BE2C (cell line): ENCODE measurements around the gene EOLA2.
"Not testable (repeated sequence)": the region's sequence is repeated elsewhere in the genome, so short reads cannot be mapped to it uniquely, and the experiment has no call there.

ENCODE experiments used
- DNase-seq: peaks from one replicate; pipeline ENCODE4 v3.0.0-alpha.2; 2020
- H3K27me3 ChIP-seq: fragments of 250-450 bp; sonication (Bioruptor Pico); 2 replicates; pipeline ENCODE4 v1.5.1; 2020; ENCODE audit warnings: mild to moderate bottlenecking
- H3K36me3 ChIP-seq: fragments of 250-450 bp; sonication (Bioruptor Pico); 2 replicates; pipeline ENCODE4 v1.5.1; 2020; ENCODE audit warnings: mild to moderate bottlenecking
- H3K4me1 ChIP-seq: fragments of 250-450 bp; sonication (Bioruptor Pico); 2 replicates; pipeline ENCODE4 v1.5.1; 2020
- H3K4me3 ChIP-seq: 2 replicates; pipeline ENCODE4 v1.5.1; 2011; ENCODE audit warnings: low read depth, low read length
- H3K9me3 ChIP-seq: fragments of 250-450 bp; sonication (Bioruptor Pico); 2 replicates; pipeline ENCODE4 v1.5.1; 2020
- TF ChIP-seq, protein P1 (sequence below): IDR thresholded peaks from 2 replicates; pipeline ENCODE4 v1.5.1; 2012; ENCODE audit warnings: mild to moderate bottlenecking, low read depth, low read length

The EOLA2 gene

DNA sequence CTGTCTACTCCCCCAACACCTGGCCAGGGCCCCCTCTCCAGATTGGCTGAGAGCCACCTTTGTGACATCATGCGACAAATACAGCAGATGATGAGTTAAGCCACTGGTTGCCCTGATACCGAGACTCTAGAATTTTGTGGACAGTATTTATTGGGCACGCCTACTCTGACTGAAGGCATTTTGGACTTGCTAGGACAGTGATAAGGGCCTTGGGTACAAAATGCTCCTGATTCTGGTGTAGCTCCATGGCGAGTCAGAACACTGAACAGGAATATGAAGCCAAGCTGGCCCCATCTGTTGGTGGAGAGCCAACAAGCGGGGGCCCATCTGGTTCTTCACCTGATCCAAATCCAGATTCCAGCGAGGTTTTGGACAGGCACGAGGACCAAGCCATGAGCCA, 8.9 kb downstream of the EOLA2 start, which contains the start of gene HSFX4:
Gene HSFX4 (plus strand): TSS at position 174 of the 400 bp plus-strand sequence. CDS start 72 bp downstream, at position 246.
- not testable (repeated sequence) for H3K27me3 ChIP-seq, H3K36me3 ChIP-seq, H3K4me1 ChIP-seq, DNase-seq, H3K9me3 ChIP-seq, H3K4me3 ChIP-seq

DNA sequence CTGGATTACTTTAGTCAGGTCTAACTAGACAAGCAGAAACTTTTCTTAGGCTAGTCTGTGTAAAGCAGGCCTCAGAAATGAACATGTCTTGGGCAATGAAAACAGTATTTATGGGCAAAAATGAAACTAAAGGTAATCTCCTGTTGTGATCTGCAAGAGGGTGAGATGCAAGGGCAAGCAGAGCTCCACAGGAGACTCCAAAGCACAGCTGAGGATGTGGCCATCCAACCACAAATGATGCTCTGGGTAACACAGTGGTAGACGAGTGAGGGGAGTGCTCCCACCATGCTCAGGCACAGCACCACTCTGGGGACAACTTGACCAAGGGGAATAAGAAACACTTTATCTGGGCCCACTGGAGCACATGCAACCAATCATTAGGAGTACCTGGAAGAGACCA, 9.7 kb downstream of the EOLA2 start:
- not testable (repeated sequence) for H3K4me1 ChIP-seq, H3K36me3 ChIP-seq

DNA sequence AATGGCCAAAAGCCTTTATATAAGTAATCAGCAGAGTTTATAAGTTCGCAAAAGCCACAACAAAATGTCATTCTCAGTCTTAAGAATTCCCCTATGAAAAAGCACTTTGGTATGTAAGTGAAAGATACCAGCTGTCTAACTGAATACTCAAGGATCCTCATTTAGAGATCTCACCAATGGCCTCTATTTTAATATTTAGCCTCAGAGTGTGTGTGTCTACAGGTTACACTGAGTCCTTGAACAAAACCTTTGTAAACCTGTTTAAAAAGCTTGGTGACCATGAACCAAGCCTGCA, 10.4 kb downstream of the EOLA2 start:
- not testable (repeated sequence) for H3K36me3 ChIP-seq, DNase-seq, H3K4me1 ChIP-seq, H3K27me3 ChIP-seq, H3K4me3 ChIP-seq, H3K9me3 ChIP-seq

More for the DNA sequence above, 9.7 kb downstream of the EOLA2 start:
- H3K27me3 ChIP-seq, H3K9me3 ChIP-seq, H3K4me3 ChIP-seq, DNase-seq: not testable (repeated sequence)

DNA sequence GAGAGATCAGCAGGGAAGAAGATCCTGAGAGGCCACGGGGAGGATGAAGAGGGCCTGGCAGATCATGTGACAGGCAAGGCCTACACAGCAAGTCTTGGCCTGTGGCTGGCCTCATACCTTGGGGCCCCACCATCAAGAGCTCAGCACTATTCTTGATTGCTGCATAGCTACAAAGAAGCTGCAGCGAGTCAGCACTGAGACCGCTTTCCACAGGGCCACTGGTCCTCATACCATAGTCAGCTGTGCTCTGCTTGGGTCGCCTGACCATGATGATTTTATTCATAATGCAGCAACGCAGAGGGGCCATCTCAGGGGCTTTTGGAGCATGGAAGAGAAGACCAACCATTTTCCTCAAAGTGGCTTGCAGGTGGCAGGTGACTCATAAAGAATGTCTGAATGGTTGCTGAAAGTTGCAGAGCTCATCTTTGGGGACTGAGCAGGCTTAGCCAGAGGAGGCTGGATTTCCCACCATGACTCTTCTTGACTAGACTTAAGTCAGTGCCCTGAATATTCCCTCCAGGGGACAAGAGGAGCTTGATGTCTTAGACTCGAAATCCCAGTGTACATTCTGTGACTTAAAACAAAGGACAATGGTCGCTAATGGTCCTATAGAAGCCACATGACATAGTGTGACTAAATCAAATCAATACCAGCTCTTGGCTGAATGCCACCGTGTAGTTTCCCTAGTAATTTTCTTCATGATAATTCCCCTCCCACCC, 10.9 kb downstream of the EOLA2 start:
- not testable (repeated sequence) for H3K4me1 ChIP-seq, DNase-seq, H3K27me3 ChIP-seq, H3K36me3 ChIP-seq, H3K9me3 ChIP-seq, H3K4me3 ChIP-seq

DNA sequence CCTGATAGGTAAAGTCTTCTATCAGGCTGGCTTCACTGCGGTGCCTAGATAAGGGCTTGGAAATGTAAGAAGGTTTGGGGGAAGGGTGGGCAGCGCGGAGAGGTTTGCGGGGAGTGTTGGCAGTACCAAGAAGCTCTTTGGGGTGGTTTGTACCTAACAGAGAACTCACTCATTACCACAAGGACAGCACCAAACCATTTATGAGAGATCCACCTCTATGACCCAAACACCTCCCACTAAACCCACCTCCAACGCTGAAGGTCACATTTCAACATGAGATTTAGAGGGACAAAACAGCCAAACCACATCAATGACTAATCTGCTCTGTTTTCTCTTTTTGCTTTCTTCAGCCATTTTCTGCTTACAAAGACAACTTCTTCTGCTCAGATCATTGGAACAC, 13.9 kb downstream of the EOLA2 start:
- DNase-seq, H3K27me3 ChIP-seq, H3K36me3 ChIP-seq, H3K9me3 ChIP-seq, H3K4me1 ChIP-seq, H3K4me3 ChIP-seq: not testable (repeated sequence)

DNA sequence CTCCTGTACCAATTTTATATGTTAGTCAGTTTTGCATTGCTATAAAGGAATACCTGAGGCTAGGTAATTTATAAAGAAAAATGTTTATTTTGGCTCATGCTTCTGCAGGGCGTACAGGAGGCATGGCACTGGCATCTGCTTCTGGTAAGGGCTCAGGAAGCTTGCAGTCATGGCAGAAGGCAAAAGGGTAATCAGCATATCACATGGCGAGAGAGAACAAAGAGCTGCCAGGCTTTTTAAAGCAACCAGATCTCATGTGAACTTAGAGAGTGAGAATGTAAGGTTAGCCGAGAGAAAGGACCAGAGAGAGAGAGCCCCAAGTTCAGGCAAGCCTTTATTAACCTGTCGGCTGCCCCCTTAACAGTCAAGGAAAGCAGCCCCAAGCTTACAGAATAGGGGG, 14.5 kb downstream of the EOLA2 start:
- H3K27me3 ChIP-seq, DNase-seq, H3K4me3 ChIP-seq, H3K4me1 ChIP-seq, H3K36me3 ChIP-seq, H3K9me3 ChIP-seq: not testable (repeated sequence)

DNA sequence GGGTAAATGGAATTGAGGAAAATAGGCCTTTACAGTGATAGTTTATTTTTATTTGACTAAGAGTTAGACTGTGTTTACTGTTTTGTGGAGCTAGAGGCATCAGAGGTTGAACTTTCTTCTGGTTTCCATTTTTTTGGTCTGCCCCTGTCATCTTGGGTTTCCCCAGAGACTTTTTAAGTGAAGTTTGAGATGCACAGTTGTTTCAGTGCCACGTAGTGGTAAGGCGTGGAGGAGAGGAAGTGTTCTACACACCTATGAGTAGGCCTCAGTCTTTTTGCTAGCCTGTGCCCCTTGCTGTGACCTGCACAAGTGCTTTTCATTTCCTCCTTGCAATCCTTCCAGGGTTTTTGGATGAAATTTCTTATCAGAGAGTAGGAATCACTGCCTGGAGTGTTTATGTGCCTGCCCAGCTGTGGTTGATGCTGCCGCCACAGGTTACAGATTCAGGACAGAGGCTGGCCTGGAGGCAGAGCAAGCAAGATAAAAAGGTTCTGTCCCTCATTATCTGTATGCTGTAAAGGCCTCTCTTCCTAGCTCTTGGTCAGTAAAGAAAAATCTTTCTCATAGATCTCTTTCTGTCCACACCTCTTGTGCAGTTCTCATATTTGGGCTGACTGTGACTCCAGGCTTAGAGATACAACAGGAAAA, 21.4 kb downstream of the EOLA2 start:
- no peak for DNase-seq
- Histone ChIP-seq H3K36me3 (no peaks in the 10 kb centered on the region), H3K4me3 (no peak overlapping the region), H3K27me3 (no peaks in the 10 kb centered on the region), H3K4me1 (no peaks in the 10 kb centered on the region), H3K9me3 (no peaks in the 10 kb centered on the region)
- TF ChIP-seq, protein P1, sequence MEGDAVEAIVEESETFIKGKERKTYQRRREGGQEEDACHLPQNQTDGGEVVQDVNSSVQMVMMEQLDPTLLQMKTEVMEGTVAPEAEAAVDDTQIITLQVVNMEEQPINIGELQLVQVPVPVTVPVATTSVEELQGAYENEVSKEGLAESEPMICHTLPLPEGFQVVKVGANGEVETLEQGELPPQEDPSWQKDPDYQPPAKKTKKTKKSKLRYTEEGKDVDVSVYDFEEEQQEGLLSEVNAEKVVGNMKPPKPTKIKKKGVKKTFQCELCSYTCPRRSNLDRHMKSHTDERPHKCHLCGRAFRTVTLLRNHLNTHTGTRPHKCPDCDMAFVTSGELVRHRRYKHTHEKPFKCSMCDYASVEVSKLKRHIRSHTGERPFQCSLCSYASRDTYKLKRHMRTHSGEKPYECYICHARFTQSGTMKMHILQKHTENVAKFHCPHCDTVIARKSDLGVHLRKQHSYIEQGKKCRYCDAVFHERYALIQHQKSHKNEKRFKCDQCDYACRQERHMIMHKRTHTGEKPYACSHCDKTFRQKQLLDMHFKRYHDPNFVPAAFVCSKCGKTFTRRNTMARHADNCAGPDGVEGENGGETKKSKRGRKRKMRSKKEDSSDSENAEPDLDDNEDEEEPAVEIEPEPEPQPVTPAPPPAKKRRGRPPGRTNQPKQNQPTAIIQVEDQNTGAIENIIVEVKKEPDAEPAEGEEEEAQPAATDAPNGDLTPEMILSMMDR, result no peak

DNA sequence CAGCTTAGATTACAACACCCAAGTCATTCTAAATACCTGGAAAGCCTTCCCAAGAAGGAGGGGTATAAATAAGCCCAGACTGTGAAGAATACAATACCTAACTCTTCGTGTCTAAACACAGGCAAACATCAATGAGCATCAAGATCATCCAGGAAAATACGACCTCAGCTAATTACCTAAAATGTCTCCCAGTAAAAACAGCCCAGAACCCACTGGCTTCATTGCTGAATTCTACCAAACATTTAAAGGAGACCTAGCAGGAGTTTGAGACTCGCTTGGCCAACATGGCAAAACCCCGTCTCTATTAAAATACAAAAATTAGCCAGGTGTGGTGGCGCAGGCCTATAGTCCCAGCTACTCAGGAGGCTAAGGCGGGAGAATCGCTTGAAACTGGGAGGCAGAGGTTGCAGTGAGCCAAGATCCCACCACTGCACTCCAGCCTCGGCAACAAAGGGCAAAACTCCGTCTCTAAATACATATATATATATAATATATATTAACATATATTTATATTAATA, 28.1 kb downstream of the EOLA2 start:
- H3K4me3 ChIP-seq, result no peak overlapping the region
- DNase-seq, result no peak
- H3K36me3 ChIP-seq, result no peaks in the 10 kb centered on the region

More for the DNA sequence above, 28.1 kb downstream of the EOLA2 start:
- TF ChIP-seq, protein P1, result no peak
- Histone ChIP-seq H3K27me3 (no peaks in the 10 kb centered on the region), H3K4me1 (no peaks in the 10 kb centered on the region), H3K9me3 (no peaks in the 10 kb centered on the region)
